ENCODE measurements around the gene URB2. TPM values are rescaled to one million over a fixed set of nuclear protein-coding genes. Genes with fewer than 3 reads are reported as not detected.

The URB2 gene
- total RNA-seq, 1 donor from 2014 or later, result 4.8 TPM

GRCh38 chr1:229643996-229644745 lies 18.1 kb downstream of the URB2 start:
- DNase-seq (ENCODE audit: low spot score), result no peak

GRCh38 chr1:229645324-229645993 lies 19.4 kb downstream of the URB2 start:
- no peak for DNase-seq (ENCODE audit: low spot score)

DNA sequence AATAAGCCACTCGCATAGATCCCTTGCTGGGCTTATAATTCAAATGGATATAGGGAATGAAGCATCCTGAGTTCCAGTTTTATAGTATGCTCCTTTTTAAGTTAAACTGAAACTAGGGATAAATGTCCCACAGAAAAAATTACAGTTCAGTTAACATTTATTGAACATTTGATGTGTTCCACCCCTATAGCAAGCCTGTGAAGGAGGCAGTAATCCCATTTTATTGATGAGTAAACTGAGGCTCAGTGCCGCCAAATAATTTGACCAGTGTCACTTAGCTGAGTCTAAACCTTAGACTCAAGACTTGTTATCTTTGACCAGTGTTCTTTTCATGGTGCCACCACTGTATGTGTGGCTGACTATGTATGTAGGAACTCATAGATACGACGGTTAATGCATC lies 22.4 kb downstream of the URB2 start:
- DNase-seq (ENCODE audit: low spot score), result no peak

DNA sequence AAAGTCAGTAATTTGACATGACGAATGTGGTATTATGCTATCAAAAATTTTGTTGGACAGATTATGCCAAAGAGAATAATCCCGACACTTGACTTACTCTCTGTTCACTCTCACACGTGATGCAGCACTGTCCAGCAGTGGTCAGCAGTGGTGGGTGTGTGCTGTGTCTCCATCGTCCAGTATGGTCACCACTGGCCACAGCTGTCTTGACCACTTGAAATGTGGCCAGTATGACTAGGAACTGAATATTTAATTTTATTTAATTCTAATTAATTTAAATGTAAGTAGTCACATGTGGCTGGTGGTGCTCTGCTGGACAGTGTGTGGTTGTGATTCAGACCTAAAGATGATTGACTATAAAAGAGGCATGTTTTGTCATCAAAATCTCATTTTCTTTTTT lies 24.0 kb downstream of the URB2 start:
- no peak for DNase-seq (ENCODE audit: low spot score)

DNA sequence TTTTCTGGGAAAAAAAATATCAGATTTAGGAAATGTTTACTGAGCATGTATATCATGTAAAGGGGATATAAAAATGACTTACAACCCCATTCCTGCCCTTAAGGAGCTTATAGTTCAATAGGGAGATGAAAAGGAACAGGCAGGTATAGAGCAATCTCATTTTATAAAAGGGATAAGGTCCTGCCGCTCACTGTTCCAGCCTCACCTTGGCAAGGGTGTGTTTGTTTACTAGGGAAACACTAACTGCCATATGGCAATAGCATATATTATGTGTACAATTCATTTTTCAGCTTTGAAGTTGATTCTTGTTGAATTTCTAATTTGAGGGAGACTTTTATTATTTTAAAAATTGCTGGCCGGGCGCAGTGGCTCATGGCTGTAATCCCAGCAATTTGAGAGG lies 25.5 kb downstream of the URB2 start:
- DNase-seq (ENCODE audit: low spot score), result no peak

DNA sequence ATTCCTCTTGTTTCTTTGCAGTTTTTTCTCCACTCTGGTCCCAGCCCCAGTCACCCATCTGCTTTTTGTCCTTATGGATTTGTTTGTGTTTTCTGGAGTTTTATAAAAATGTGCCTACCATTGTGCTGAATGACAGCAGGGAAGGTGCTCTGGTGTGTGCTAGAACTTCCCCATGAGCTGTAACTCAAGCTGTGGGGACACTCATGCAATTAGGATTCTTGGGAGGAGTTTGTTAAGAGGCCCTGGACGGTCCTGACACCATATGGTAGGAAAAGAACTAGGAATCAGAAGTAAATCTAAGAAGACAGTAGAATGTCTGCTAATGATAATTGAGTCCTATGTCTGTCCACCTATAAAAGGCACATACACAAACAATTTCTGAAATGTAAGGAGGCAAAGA lies 27.4 kb downstream of the URB2 start:
- no peak for DNase-seq (ENCODE audit: low spot score)

- DNase-seq (ENCODE audit: low spot score), result no peak
Observed at GRCh38 chr1:229655781-229656180, 29.7 kb downstream of the URB2 start.

GRCh38 chr1:229657993-229658755 lies 32.1 kb downstream of the URB2 start:
- DNase-seq (ENCODE audit: low spot score), result no peak

DNA sequence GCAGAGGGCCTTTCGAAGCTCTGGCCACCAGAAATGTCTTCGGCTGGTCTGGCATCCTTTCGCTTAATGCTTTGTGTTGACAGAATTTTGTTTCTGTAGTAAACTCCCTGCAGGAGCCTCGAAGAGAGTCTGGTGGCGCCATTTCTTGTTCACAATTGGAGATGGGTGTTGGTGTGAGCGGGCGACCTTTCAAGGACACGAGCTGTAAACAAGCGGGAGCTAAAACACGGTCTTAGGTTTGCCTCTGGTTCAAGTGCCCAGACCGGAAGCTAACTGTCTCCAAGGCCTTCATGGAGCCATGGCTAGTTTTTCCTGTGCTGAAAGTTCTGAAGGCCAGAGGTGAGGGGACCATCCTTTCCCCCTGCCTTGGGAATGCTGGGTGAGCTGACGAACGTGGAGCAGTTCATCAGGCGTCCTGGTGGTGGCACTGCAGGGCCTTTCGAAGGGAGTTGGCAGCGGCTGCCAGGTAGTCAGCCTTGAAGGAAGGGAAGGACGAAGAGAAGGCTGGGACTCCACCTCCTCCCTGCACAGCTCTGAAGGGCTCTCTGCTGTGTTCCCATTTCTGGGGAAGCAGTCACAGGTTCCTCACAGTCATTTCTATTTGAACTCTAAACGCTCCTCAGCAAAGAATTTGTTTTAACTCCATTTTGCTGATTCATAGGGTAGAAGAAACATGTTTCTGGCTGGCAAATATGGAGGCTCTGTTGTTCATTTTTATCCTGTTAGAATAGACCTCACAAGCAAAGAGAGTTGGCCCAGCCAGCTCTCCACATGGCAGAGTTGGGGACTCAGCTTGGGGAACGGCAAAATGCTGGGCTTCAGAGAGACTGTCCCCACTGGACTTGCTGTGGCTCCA lies 35.2 kb downstream of the URB2 start:
- peak; percentile 79 for DNase-seq (ENCODE audit: low spot score)

- DNase-seq (ENCODE audit: low spot score), result no peak
Observed at GRCh38 chr1:229661897-229662296, 35.9 kb downstream of the URB2 start.

GRCh38 chr1:229664133-229664689 lies 38.2 kb downstream of the URB2 start:
- DNase-seq (ENCODE audit: low spot score), result no peak

- no peak for DNase-seq (ENCODE audit: low spot score)
Observed at GRCh38 chr1:229665912-229666558, 40.0 kb downstream of the URB2 start.

GRCh38 chr1:229666585-229666984 lies 40.5 kb downstream of the URB2 start:
- DNase-seq (ENCODE audit: low spot score), result no peak

DNA sequence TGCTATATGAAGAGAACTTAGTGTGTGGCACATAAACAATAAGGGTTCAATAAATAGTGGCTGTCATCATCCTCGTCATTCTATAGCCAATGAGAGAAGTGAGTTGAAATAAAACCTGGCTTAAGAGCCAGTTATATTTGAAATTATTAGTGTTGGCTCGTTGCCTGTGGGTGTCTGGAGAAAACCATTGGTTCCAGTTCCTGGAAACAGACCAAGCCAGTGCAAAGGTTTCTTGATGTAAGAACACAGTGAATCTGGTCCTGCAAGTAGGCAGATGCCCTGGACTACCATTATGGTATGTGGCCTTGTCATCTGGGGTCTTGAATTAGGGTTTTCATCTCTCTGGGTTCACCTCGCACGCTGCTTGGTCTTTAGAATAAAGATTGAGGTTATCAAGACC lies 43.3 kb downstream of the URB2 start:
- no peak for DNase-seq (ENCODE audit: low spot score)

GRCh38 chr1:229671310-229671709 lies 45.3 kb downstream of the URB2 start:
- DNase-seq (ENCODE audit: low spot score), result no peak

- no peak for DNase-seq (ENCODE audit: low spot score)
Observed at GRCh38 chr1:229672246-229672645, 46.2 kb downstream of the URB2 start.

DNA sequence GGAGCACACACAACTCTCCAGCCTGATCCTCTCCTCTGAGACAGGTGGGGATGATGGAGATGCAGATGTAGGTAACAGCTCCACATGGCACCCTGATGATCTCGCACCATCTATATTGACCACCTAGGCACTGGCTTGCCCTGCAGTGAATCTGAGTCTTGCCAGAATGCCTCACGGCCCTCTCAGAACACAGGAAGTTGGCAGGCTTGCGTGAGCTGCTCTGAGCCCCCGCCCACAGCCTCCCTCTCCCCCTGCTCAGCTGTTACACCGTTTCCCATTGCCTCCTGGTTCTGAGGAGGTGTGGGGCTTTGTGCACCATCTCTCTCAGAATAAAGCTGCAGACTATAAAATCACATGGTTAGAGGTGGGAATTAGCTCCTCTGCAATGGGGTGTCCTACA lies 48.0 kb downstream of the URB2 start:
- DNase-seq (ENCODE audit: low spot score), result no peak

GRCh38 chr1:229675396-229675795 lies 49.3 kb downstream of the URB2 start:
- DNase-seq (ENCODE audit: low spot score), result no peak

DNA sequence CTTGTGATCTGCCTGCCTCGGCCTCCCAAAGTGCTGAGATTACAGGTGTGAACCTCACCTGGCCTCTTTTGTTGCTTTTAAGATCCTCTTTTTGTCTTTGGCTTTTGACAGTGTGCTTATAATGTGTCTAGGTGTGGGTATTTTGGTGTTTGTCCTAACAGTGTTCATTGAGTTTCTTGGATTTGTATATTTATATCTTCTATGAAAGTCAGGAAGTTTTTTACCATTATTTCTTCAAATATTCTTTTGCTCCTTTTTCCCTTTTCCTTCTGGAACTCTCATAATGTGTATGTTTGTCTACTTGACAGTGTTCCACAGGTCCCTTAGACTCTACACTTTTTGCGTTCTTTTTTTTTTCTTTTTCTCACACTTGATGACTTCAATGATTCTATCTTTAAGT lies 59.1 kb downstream of the URB2 start:
- no peak for DNase-seq (ENCODE audit: low spot score)

DNA sequence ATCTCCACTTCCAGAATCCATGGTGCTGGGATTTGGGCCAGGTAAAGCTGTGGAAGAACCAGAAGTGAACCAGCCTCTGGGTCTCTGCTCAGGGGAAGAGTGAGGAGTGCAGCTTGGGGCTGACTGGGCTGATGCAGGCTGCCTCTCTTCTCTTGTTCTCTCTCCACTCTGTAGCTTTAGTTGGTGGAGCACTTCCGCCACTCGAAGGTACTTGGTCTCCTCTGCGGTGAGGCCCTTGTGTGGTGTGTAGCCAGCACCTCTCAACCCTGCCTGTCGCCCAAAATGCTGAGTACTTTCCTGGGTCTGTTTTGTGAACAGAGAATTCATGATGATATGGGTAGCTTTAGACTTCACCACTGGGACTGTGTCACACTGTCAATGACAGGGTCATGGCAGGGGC lies 63.2 kb downstream of the URB2 start:
- DNase-seq (ENCODE audit: low spot score), result no peak

- DNase-seq (ENCODE audit: low spot score), result no peak
Observed at GRCh38 chr1:229689904-229690303, 63.9 kb downstream of the URB2 start.
